GM12878 (cell line): ENCODE measurements around the gene DMD.
"Not testable (repeated sequence)": the region's sequence is repeated elsewhere in the genome, so short reads cannot be mapped to it uniquely, and the experiment has no call there.

Experiments
- ATF3 ChIP-seq: IDR thresholded peaks from 2 replicates; pipeline ENCODE4 v1.6.1; 2011; ENCODE audit warnings: low read depth, mild to moderate bottlenecking, low read length, moderate library complexity, borderline replicate concordance; ENCODE audit errors: extremely low read depth
- CREB1 ChIP-seq: IDR thresholded peaks from 2 replicates; pipeline ENCODE4 v1.6.1; 2012; ENCODE audit warnings: low read depth, mild to moderate bottlenecking, inconsistent platforms
- CUX1 ChIP-seq: IDR thresholded peaks from 2 replicates; pipeline ENCODE4 v1.6.1; 2012; ENCODE audit warnings: improper control_type of control experiment, low read depth, low read length; ENCODE audit not compliant: insufficient replicate concordance
- HSF1 ChIP-seq: fragments of 150-350 bp; IDR thresholded peaks from 2 replicates; pipeline ENCODE4 v1.6.1; 2014; ENCODE audit warnings: mild to moderate bottlenecking, low read depth, low read length
- NRF1 ChIP-seq: conservative IDR thresholded peaks from 2 replicates; pipeline ENCODE4 v1.6.1; 2011; ENCODE audit warnings: mild to moderate bottlenecking, low read depth, low read length, improper control_type of control experiment
- PML ChIP-seq: IDR thresholded peaks from 2 replicates; pipeline ENCODE4 v1.6.1; 2012; ENCODE audit warnings: low read length, inconsistent platforms
- POLR2A ChIP-seq: IDR thresholded peaks from 2 replicates; pipeline ENCODE4 v1.6.1; 2011; ENCODE audit warnings: low read depth, mild to moderate bottlenecking, low read length
- RFX5 ChIP-seq: IDR thresholded peaks from 2 replicates; pipeline ENCODE4 v1.6.1; 2011; ENCODE audit warnings: low read depth, low read length, improper control_type of control experiment
- SIX5 ChIP-seq: IDR thresholded peaks from 2 replicates; pipeline ENCODE4 v1.6.1; 2011; ENCODE audit warnings: mild to moderate bottlenecking, low read depth, low read length, moderate library complexity; ENCODE audit not compliant: severe bottlenecking
- SREBF2 ChIP-seq: IDR thresholded peaks from 2 replicates; pipeline ENCODE4 v1.6.1; 2012; ENCODE audit warnings: mild to moderate bottlenecking, low read length
- TF ChIP-seq, protein P1 (sequence below): IDR thresholded peaks from 2 replicates; pipeline ENCODE4 v1.6.1; 2011; ENCODE audit warnings: low read depth, low read length, improper control_type of control experiment, borderline replicate concordance

DNA sequence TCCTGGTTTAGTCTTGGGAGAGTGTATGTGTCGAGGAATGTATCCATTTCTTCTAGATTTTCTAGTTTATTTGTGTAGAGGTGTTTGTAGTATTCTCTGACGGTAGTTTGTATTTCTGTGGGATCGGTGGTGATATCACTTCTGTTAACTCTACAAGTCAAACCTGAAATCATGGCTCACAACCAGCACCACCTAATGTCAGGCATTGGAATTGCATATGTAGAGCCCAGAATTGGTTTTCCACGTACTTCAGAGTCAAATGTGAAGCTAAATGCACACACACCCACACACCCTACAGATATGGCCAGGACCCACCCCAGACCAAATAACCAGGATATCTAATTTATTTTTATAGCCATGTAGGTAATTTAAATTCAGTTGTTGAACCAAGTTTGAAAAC is 964.7 kb downstream of the DMD start:
- TF ChIP-seq HSF1, PML, RFX5, POLR2A, ATF3, NRF1, SREBF2, SIX5, CUX1, CREB1: not testable (repeated sequence)
- TF ChIP-seq, protein P1, sequence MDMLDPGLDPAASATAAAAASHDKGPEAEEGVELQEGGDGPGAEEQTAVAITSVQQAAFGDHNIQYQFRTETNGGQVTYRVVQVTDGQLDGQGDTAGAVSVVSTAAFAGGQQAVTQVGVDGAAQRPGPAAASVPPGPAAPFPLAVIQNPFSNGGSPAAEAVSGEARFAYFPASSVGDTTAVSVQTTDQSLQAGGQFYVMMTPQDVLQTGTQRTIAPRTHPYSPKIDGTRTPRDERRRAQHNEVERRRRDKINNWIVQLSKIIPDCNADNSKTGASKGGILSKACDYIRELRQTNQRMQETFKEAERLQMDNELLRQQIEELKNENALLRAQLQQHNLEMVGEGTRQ = not testable (repeated sequence)
